ENCODE measurements around the gene COMMD1.
"Not testable (repeated sequence)": the region's sequence is repeated elsewhere in the genome, so short reads cannot be mapped to it uniquely, and the experiment has no call there.

COMMD1 gene

DNA sequence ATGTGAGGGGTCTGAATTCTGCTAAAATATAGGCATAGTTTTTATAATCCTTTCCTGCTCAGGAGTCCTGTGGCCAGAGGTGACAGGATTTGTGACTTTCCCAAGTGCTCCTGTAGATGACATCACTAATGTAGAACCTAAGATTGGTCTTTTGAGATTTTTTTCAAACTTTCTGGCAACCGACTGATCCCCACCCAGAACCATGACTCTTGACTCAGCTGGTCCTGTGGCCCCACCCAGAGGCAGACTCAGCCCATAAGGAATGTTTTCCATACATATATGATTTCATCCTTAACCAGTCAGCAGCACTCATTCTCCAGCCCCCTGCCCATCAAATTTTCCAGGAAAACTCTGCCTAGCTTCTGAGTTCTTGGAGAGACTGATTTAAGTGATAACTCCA is 46.8 kb downstream of the COMMD1 start:
- no peak for TF ChIP-seq EZH2phosphoT487 (IDR thresholded peaks at IDR 0.05; ENCODE audit: borderline replicate concordance, low read length)
- no peak for TF ChIP-seq CTCF (IDR thresholded peaks at IDR 0.05; ENCODE audit: low read depth, low read length, poor library complexity, severe bottlenecking)
- Histone ChIP-seq H3F3A (ENCODE audit: control insufficient read depth, insufficient read depth) (no peaks in the 10 kb centered on the region), H4K20me1 (ENCODE audit: control insufficient read depth, insufficient read depth, low read depth, low read length) (no peaks in the 10 kb centered on the region), H3K36me3 (ENCODE audit: control insufficient read depth, low read length) (no peaks in the 10 kb centered on the region), H3K4me1 (ENCODE audit: control insufficient read depth, low read length) (no peaks in the 10 kb centered on the region), H3K9me2 (replicated peaks; ENCODE audit: control insufficient read depth, low read length) (no peaks in the 10 kb centered on the region), H3K27ac (ENCODE audit: low read depth, low read length) (no peak overlapping the region), H3K4me2 (ENCODE audit: low read length) (no peak overlapping the region), H3K79me2 (ENCODE audit: control insufficient read depth, low read length) (no peaks in the 10 kb centered on the region), H3K4me3 (ENCODE audit: low read length) (no peak overlapping the region), H3K27me3 (ENCODE audit: control insufficient read depth, low read length) (no peaks in the 10 kb centered on the region), H3K9me3 (ENCODE audit: control insufficient read depth, insufficient read depth, low read length) (peaks cover 6% of the 10 kb centered on the region)

DNA sequence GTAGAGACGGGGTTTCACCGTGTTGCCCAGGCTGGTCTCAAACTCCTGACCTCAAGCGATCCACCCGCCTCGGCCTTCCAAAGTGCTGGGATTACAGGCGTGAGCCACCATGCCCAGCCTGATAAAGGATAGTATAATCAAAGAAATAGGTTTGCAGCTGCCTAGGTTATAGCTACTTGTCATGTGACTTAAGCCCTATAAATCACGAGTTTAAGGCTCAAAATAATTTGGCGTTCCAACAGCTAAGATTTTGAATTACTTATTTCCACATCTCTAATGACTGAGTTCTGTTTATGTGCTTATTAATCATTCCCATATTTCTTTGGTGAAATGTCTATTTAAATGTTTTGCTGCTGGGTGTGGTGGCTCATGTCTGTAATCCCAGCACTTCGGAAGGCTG is 49.4 kb downstream of the COMMD1 start:
- not testable (repeated sequence) for H3F3A ChIP-seq (ENCODE audit: control insufficient read depth, insufficient read depth); H3K9me2 ChIP-seq (replicated peaks; ENCODE audit: control insufficient read depth, low read length); H3K9me3 ChIP-seq (ENCODE audit: control insufficient read depth, insufficient read depth, low read length); H3K4me1 ChIP-seq (ENCODE audit: control insufficient read depth, low read length); H3K36me3 ChIP-seq (ENCODE audit: control insufficient read depth, low read length); H3K4me2 ChIP-seq (ENCODE audit: low read length); H3K4me3 ChIP-seq (ENCODE audit: low read length); H3K27me3 ChIP-seq (ENCODE audit: control insufficient read depth, low read length); H3K27ac ChIP-seq (ENCODE audit: low read depth, low read length); H4K20me1 ChIP-seq (ENCODE audit: control insufficient read depth, insufficient read depth, low read depth, low read length); H3K79me2 ChIP-seq (ENCODE audit: control insufficient read depth, low read length)

- H3K4me1 ChIP-seq (ENCODE audit: control insufficient read depth, low read length): no peaks in the 10 kb centered on the region
- no peaks in the 10 kb centered on the region for H3K36me3 ChIP-seq (ENCODE audit: control insufficient read depth, low read length)
- H3K9me2 ChIP-seq (replicated peaks; ENCODE audit: control insufficient read depth, low read length): no peaks in the 10 kb centered on the region
- no peaks in the 10 kb centered on the region for H3K79me2 ChIP-seq (ENCODE audit: control insufficient read depth, low read length)
- no peak overlapping the region for H3K27ac ChIP-seq (ENCODE audit: low read depth, low read length)
- no peaks in the 10 kb centered on the region for H3K9me3 ChIP-seq (ENCODE audit: control insufficient read depth, insufficient read depth, low read length)
- H3K4me3 ChIP-seq (ENCODE audit: low read length): no peak overlapping the region
- no peak overlapping the region for H3K4me2 ChIP-seq (ENCODE audit: low read length)
- TF ChIP-seq EZH2phosphoT487 (IDR thresholded peaks at IDR 0.05; ENCODE audit: borderline replicate concordance, low read length) (no peak), CTCF (IDR thresholded peaks at IDR 0.05; ENCODE audit: low read depth, low read length, poor library complexity, severe bottlenecking) (no peak)
- H3K27me3 ChIP-seq (ENCODE audit: control insufficient read depth, low read length): no peaks in the 10 kb centered on the region
- H3F3A ChIP-seq (ENCODE audit: control insufficient read depth, insufficient read depth): no peaks in the 10 kb centered on the region
- no peaks in the 10 kb centered on the region for H4K20me1 ChIP-seq (ENCODE audit: control insufficient read depth, insufficient read depth, low read depth, low read length)
These were observed 54.2 kb downstream of the COMMD1 start for GRCh38 chr2:61959381-61960293.

DNA sequence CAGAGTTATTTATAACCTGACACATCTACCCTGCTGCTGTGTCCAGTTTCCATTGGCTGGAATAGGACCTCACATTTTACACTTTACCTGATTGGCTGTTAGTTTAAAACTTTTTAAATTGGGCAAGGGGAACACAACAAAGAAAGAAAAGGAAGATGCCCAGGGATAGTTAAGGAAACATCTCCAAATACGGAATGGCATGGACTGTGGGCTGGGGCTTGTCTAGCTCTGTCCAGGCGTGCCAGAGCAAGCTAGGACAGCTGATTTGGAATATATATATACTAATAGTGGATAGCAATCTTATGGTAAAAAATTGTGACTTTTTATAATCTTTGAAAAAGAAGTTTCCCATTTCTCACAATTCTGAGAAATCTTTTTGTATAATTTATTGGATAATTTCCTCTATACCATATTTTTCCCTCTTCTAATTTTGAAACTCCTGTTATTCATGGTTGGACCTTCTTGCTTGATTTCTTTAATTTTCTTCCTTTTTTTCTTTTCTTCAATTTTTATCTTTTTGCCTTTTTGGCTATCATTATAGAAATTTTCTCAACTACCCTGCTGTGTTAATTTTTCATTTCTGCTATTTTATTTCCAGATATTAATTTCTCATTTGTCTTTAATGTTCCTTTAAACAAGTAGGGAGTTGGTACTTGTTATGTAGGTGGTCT is 55.9 kb downstream of the COMMD1 start:
- Histone ChIP-seq H3K4me1 (ENCODE audit: control insufficient read depth, low read length) (no peaks in the 10 kb centered on the region), H3K4me2 (ENCODE audit: low read length) (no peak overlapping the region), H3K27me3 (ENCODE audit: control insufficient read depth, low read length) (no peaks in the 10 kb centered on the region), H3K4me3 (ENCODE audit: low read length) (no peak overlapping the region), H3K36me3 (ENCODE audit: control insufficient read depth, low read length) (no peaks in the 10 kb centered on the region), H3F3A (ENCODE audit: control insufficient read depth, insufficient read depth) (no peaks in the 10 kb centered on the region), H3K27ac (ENCODE audit: low read depth, low read length) (no peak overlapping the region), H3K9me3 (ENCODE audit: control insufficient read depth, insufficient read depth, low read length) (no peaks in the 10 kb centered on the region), H4K20me1 (ENCODE audit: control insufficient read depth, insufficient read depth, low read depth, low read length) (no peaks in the 10 kb centered on the region), H3K79me2 (ENCODE audit: control insufficient read depth, low read length) (no peaks in the 10 kb centered on the region), H3K9me2 (replicated peaks; ENCODE audit: control insufficient read depth, low read length) (no peaks in the 10 kb centered on the region)
- no peak for TF ChIP-seq EZH2phosphoT487 (IDR thresholded peaks at IDR 0.05; ENCODE audit: borderline replicate concordance, low read length)
- TF ChIP-seq CTCF (IDR thresholded peaks at IDR 0.05; ENCODE audit: low read depth, low read length, poor library complexity, severe bottlenecking): no peak

All from DOHH2 (cell line).